ENCODE measurements around the gene PPP4R4. TPM values are rescaled to one million over a fixed set of nuclear protein-coding genes. Genes with fewer than 3 reads are reported as not detected.

The PPP4R4 gene
- total and polyA plus RNA-seq, 2 of the 4 experiments (the other 2 are of a cell fraction), result 0.17 to 0.36 TPM

DNA sequence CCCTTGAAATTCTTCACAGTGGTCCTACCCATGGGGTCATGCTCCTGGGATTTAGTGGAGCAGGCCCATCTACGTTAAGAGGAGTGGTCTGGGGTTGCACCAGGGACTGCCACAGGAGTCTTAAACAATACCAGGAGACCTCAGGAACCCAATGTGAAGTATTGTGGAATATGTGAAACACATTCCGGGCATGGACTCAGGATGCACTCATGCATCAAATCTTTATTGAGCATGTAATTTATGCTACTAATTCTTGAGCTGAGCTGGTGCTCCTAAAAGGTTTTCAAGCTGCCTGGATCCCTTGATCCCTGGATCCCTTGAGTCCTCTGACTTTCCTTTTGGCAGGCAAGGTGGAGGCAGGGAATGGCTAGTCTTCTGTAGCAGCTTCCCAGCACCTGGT lies 110.1 kb downstream of the PPP4R4 start:
- DNase-seq, result no peak
- H3K9me3 ChIP-seq (ENCODE audit: control insufficient read depth, insufficient read depth, low read length), result no peaks in the 10 kb centered on the region
- TF ChIP-seq, protein P1, sequence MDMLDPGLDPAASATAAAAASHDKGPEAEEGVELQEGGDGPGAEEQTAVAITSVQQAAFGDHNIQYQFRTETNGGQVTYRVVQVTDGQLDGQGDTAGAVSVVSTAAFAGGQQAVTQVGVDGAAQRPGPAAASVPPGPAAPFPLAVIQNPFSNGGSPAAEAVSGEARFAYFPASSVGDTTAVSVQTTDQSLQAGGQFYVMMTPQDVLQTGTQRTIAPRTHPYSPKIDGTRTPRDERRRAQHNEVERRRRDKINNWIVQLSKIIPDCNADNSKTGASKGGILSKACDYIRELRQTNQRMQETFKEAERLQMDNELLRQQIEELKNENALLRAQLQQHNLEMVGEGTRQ (IDR thresholded peaks at IDR 0.05; ENCODE audit: low read depth, low read length), result no peak
- TF ChIP-seq RCOR1 (IDR thresholded peaks at IDR 0.05; ENCODE audit: insufficient replicate concordance, low read length) (no peak), POLR2A (IDR thresholded peaks at IDR 0.05; ENCODE audit: low read depth, low read length) (no peak), FOS (IDR thresholded peaks at IDR 0.05; ENCODE audit: low read depth, low read length) (no peak), SMC3 (IDR thresholded peaks at IDR 0.05; ENCODE audit: low read depth, low read length) (no peak), NFE2L2 (IDR thresholded peaks at IDR 0.05; ENCODE audit: low read depth, low read length) (no peak), RFX5 (IDR thresholded peaks at IDR 0.05; ENCODE audit: low read depth, low read length) (no peak), BHLHE40 (IDR thresholded peaks at IDR 0.05; ENCODE audit: low read depth, low read length) (no peak), CHD1 (IDR thresholded peaks at IDR 0.05; ENCODE audit: low read depth, low read length) (no peak)
- TF ChIP-seq, protein P2, sequence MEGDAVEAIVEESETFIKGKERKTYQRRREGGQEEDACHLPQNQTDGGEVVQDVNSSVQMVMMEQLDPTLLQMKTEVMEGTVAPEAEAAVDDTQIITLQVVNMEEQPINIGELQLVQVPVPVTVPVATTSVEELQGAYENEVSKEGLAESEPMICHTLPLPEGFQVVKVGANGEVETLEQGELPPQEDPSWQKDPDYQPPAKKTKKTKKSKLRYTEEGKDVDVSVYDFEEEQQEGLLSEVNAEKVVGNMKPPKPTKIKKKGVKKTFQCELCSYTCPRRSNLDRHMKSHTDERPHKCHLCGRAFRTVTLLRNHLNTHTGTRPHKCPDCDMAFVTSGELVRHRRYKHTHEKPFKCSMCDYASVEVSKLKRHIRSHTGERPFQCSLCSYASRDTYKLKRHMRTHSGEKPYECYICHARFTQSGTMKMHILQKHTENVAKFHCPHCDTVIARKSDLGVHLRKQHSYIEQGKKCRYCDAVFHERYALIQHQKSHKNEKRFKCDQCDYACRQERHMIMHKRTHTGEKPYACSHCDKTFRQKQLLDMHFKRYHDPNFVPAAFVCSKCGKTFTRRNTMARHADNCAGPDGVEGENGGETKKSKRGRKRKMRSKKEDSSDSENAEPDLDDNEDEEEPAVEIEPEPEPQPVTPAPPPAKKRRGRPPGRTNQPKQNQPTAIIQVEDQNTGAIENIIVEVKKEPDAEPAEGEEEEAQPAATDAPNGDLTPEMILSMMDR (conservative IDR thresholded peaks at IDR 0.05; ENCODE audit: low read depth, low read length), result no peak
- BruUV-seq (replicated peaks), result no TSS peak
- no peak overlapping the region for H3K18ac ChIP-seq (ENCODE audit: low read depth, low read length)
- no peaks in the 10 kb centered on the region for H3K36me3 ChIP-seq (ENCODE audit: control insufficient read depth, insufficient read depth, low read length)
- no peak overlapping the region for H2AK9ac ChIP-seq (replicated peaks; ENCODE audit: low read depth, low read length, poor library complexity)
- dilution Hi-C loops (cut with HindIII; ENCODE audit: low sequenced_read_pairs, unreplicated experiment), result no loop called here
- H4K91ac ChIP-seq (ENCODE audit: insufficient read depth, low read depth, low read length), result no peak overlapping the region
- H4K5ac ChIP-seq (ENCODE audit: low read depth, low read length), result no peak overlapping the region
- no peak overlapping the region for H2BK15ac ChIP-seq (ENCODE audit: low read depth, low read length)
- H2AK5ac ChIP-seq (ENCODE audit: low read depth, low read length), result no peak overlapping the region
- intact Hi-C loops (cut with micrococcal nuclease), result no loop called here
- no peaks in the 10 kb centered on the region for H3K27me3 ChIP-seq (ENCODE audit: control insufficient read depth, insufficient read depth, low read length)
- no peak overlapping the region for H4K8ac ChIP-seq (ENCODE audit: low read depth in 2 of 2, low read length in 2 of 2)
- H3K4me3 ChIP-seq (ENCODE audit: insufficient read depth, low read depth, low read length), result no peak overlapping the region
- H3K4ac ChIP-seq (ENCODE audit: low read depth, low read length), result no peak overlapping the region
- no peaks in the 10 kb centered on the region for H3K79me1 ChIP-seq (ENCODE audit: low read depth in 1 of 2, low read length in 2 of 2)
- no peaks in the 10 kb centered on the region for H3K9me1 ChIP-seq (ENCODE audit: insufficient read depth, low read length)
- no peak overlapping the region for H3K14ac ChIP-seq (replicated peaks; ENCODE audit: low read depth, low read length)
- H3K27ac ChIP-seq (ENCODE audit: insufficient read depth, low read length), result no peak overlapping the region
- H2AFZ ChIP-seq (replicated peaks; ENCODE audit: low read length, poor library complexity), result no peak overlapping the region
- no peaks in the 10 kb centered on the region for H4K20me1 ChIP-seq (ENCODE audit: insufficient read depth, low read length)
- ATAC-seq (ENCODE audit: low read depth), result no peak
- no peak overlapping the region for H3K4me2 ChIP-seq (ENCODE audit: low read depth, low read length)
- in situ Hi-C loops (cut with MboI; ENCODE audit: low sequenced_read_pairs), result no loop called here
- H3K23ac ChIP-seq (ENCODE audit: low read depth, low read length), result no peak overlapping the region
- no peak overlapping the region for H3K9ac ChIP-seq (ENCODE audit: low read depth, low read length)
- WGBS, 2 experiments (ENCODE audit: extremely low coverage in 2 of 2, insufficient read length in 1 of 2), result no CpG with 5 or more reads among the region's 2 CpGs
- H2BK20ac ChIP-seq (ENCODE audit: low read depth, low read length), result no peak overlapping the region
- H3K56ac ChIP-seq (ENCODE audit: extremely low read depth, insufficient read depth, low read length), result no peak overlapping the region
- CTCF ChIA-PET, result no interaction called here
- POLR2A ChIA-PET (ENCODE audit: unreplicated experiment), result no interaction called here
- H3K4me1 ChIP-seq (ENCODE audit: control insufficient read depth, insufficient read depth, low read length), result no peaks in the 10 kb centered on the region
- no peak overlapping the region for H2BK120ac ChIP-seq (ENCODE audit: low read depth, low read length)
- H2BK5ac ChIP-seq (ENCODE audit: low read depth, low read length, poor library complexity, severe bottlenecking), result no peak overlapping the region

All from IMR-90 (cell line).